HepG2 (cell line): ENCODE data around the gene GRB2. TPM values are rescaled to one million over a fixed set of nuclear protein-coding genes. Genes with fewer than 3 reads are reported as not detected.

Experiments
- ARID3A ChIP-seq: IDR thresholded peaks from 2 replicates; pipeline ENCODE4 v1.6.1; 2012; ENCODE audit warnings: low read depth, low read length, improper control_type of control experiment
- ATF1 ChIP-seq: IDR thresholded peaks from 2 replicates; pipeline ENCODE4 v1.6.1; 2016; ENCODE audit warnings: mild to moderate bottlenecking, control low read depth
- CENPT ChIP-seq: sonication (generic); formaldehyde crosslinking; IDR thresholded peaks from 2 replicates; pipeline ENCODE4 v1.8.0; 2022; ENCODE audit warnings: low read depth, mild to moderate bottlenecking, moderate library complexity, missing genetic modification reagents
- CENPX ChIP-seq: sonication (generic); formaldehyde crosslinking; IDR thresholded peaks from 2 replicates; pipeline ENCODE4 v1.9.0; 2021; ENCODE audit warnings: mild to moderate bottlenecking, missing genetic modification reagents, moderate library complexity
- FOXA3 ChIP-seq: IDR thresholded peaks from 2 replicates; pipeline ENCODE4 v1.6.1; 2016; ENCODE audit warnings: missing genetic modification reagents, missing compliant biosample characterization
- GMEB1 ChIP-seq: sonication (generic); formaldehyde crosslinking; IDR thresholded peaks from 2 replicates; pipeline ENCODE4 v1.5.1; 2020; ENCODE audit warnings: missing genetic modification reagents, mild to moderate bottlenecking, borderline replicate concordance
- HCFC1 ChIP-seq: fragments of 150-350 bp; IDR thresholded peaks from 2 replicates; pipeline ENCODE4 v1.6.1; 2014; ENCODE audit warnings: low read depth, low read length
- HIVEP1 ChIP-seq: sonication (generic); formaldehyde crosslinking; IDR thresholded peaks from 2 replicates; pipeline ENCODE4 v1.4.0; 2020; ENCODE audit warnings: mild to moderate bottlenecking, missing genetic modification reagents
- HOXA7 ChIP-seq: sonication (generic); formaldehyde crosslinking; IDR thresholded peaks from 2 replicates; pipeline ENCODE4 v1.8.1; 2022; ENCODE audit warnings: mild to moderate bottlenecking, missing genetic modification reagents, moderate library complexity
- NFE2 ChIP-seq: sonication (generic); formaldehyde crosslinking; IDR thresholded peaks from 2 replicates; pipeline ENCODE4 v1.4.0; 2020; ENCODE audit warnings: missing genetic modification reagents
- POLR2AphosphoS5 ChIP-seq: IDR thresholded peaks from 2 replicates; pipeline ENCODE4 v1.6.1; 2012; ENCODE audit warnings: low read depth, low read length
- RFXANK ChIP-seq: IDR thresholded peaks from 2 replicates; pipeline ENCODE4 v1.6.1; 2016
- TCF7L2 ChIP-seq: IDR thresholded peaks from 2 replicates; pipeline ENCODE4 v1.6.1; 2011; ENCODE audit warnings: mild to moderate bottlenecking, low read depth, low read length, moderate library complexity
- TEAD2 ChIP-seq: sonication (generic); formaldehyde crosslinking; IDR thresholded peaks from 2 replicates; pipeline ENCODE4 v1.9.0; 2021; ENCODE audit warnings: missing genetic modification reagents
- THAP7 ChIP-seq: sonication (generic); formaldehyde crosslinking; IDR thresholded peaks from 2 replicates; pipeline ENCODE4 v1.8.1; 2023; ENCODE audit warnings: mild to moderate bottlenecking, missing genetic modification reagents
- ZBTB44 ChIP-seq: sonication (generic); formaldehyde crosslinking; IDR thresholded peaks from 2 replicates; pipeline ENCODE4 v1.4.0; 2020; ENCODE audit warnings: missing genetic modification reagents
- ZNF296 ChIP-seq: sonication (generic); formaldehyde crosslinking; conservative IDR thresholded peaks from 2 replicates; pipeline ENCODE4 v1.5.0; 2020; ENCODE audit warnings: mild to moderate bottlenecking, missing genetic modification reagents
- ZNF331 ChIP-seq: sonication (generic); formaldehyde crosslinking; IDR thresholded peaks from 2 replicates; pipeline ENCODE4 v1.4.0; 2020; ENCODE audit warnings: missing genetic modification reagents
- ZNF770 ChIP-seq: sonication (generic); formaldehyde crosslinking; IDR thresholded peaks from 2 replicates; pipeline ENCODE4 v1.5.0; 2020; ENCODE audit warnings: mild to moderate bottlenecking, missing genetic modification reagents
- ZNF800 ChIP-seq: sonication (generic); formaldehyde crosslinking; IDR thresholded peaks from 2 replicates; pipeline ENCODE4 v1.4.0; 2020; ENCODE audit warnings: missing genetic modification reagents
- polyA plus RNA-seq, 8 experiments: library from polyadenylated mRNA; depleted of rRNA in 3 of 8; stranded (reverse) in 7 of 8; unstranded in 1 of 8; fragments of >200 nt; fragmentation: Illumina TruSeq in 4 of 8; extraction: Trizol in 4 of 8; gene quantifications; 2 replicates each; pipeline versions ENCODE4 v1.2.1 to v1.2.3, GENCODE V29; 2011 to 2016; ENCODE audit warnings: low read depth in 4 of 8, missing spikeins in 1 of 8, mixed read lengths in 1 of 8; ENCODE audit not compliant: insufficient read depth in 1 of 8
- total RNA-seq, 5 experiments: library from RNA; depleted of rRNA; stranded (reverse); fragments of >200 nt; fragmentation: Illumina TruSeq; extraction: Trizol; gene quantifications; 2 replicates each; pipeline ENCODE4 v1.2.3, GENCODE V29; 2016; ENCODE audit warnings: low read depth in 1 of 5

GRB2 gene
- total and polyA plus RNA-seq, 2 of the 13 experiments (the other 11 are each of a cell fraction or from before 2014, with no cell fraction given) = 84.6 to 92.3 TPM

- TF ChIP-seq ZNF800 (0 out of 2 replicates have a peak, but pooled peaks have one; percentile 61), ZNF296 (CRISPR knock-in tag) (0 out of 2 replicates have a peak, but pooled peaks have one; percentile 22), TCF7L2 (no peak), POLR2AphosphoS5 (no peak), FOXA3 (CRISPR knock-in tag) (peak; percentile 56), NFE2 (CRISPR knock-in tag) (no peak), ZNF770 (CRISPR knock-in tag) (no peak), HCFC1 (no peak), GMEB1 (peak; percentile 22; the same call in 1 of the 2 replicates), THAP7 (CRISPR knock-in tag) (peak; percentile 82; the same call in 1 of the 2 replicates), HIVEP1 (CRISPR knock-in tag) (peak; percentile 17; the same call in 1 of the 2 replicates), RFXANK (CRISPR knock-in tag) (0 out of 2 replicates have a peak, but pooled peaks have one; percentile 33), CENPT (CRISPR knock-in tag) (no peak), TEAD2 (CRISPR knock-in tag) (no peak), ZBTB44 (CRISPR knock-in tag) (no peak; the same call in none of the 2 replicates), HOXA7 (CRISPR knock-in tag) (no peak), ATF1 (CRISPR knock-in tag) (no peak), ARID3A (no peak), ZNF331 (no peak; the same call in none of the 2 replicates), CENPX (CRISPR knock-in tag) (no peak)
These were observed 135.1 kb downstream of the GRB2 start (continued) for GRCh38 chr17:75270218-75270965.
